ENCODE data around the gene PIH1D2.

GRCh38 chr11:112085822-112086421, 12.1 kb upstream of the PIH1D2 start:
- TF ChIP-seq CTCF (conservative IDR thresholded peaks at IDR 0.05 in 1 of 2, IDR thresholded peaks at IDR 0.05 in 1 of 2; ENCODE audit: extremely low read depth in 1 of 2, insufficient read depth in 1 of 2, low read depth in 1 of 2, low read length in 2 of 2) (no peak), EZH2 (IDR thresholded peaks at IDR 0.05; ENCODE audit: borderline replicate concordance, low read length) (no peak)
